ENCODE data around the gene XPO5.

DNA sequence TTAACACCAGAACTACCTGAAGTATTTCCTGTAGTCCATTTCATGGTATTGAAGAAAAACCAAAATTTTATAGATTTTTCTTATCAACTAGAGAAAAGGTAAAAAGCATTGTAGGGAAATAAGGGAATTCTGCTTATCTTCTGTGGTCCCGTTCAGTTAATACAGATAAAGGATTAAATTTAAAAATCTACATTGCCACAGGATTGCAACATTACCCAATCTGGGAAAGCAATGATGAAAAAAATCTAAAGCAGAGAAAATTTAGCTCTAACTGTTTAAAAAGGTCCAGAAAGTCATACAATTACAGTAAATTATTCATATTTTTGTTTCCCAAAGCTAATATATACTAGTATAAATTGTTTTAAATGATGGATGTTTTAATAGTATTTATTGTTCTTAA, 18.1 kb upstream of the XPO5 start:
- TF ChIP-seq, protein P1, sequence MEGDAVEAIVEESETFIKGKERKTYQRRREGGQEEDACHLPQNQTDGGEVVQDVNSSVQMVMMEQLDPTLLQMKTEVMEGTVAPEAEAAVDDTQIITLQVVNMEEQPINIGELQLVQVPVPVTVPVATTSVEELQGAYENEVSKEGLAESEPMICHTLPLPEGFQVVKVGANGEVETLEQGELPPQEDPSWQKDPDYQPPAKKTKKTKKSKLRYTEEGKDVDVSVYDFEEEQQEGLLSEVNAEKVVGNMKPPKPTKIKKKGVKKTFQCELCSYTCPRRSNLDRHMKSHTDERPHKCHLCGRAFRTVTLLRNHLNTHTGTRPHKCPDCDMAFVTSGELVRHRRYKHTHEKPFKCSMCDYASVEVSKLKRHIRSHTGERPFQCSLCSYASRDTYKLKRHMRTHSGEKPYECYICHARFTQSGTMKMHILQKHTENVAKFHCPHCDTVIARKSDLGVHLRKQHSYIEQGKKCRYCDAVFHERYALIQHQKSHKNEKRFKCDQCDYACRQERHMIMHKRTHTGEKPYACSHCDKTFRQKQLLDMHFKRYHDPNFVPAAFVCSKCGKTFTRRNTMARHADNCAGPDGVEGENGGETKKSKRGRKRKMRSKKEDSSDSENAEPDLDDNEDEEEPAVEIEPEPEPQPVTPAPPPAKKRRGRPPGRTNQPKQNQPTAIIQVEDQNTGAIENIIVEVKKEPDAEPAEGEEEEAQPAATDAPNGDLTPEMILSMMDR (IDR thresholded peaks at IDR 0.05) = no peak
- TF ChIP-seq POLR2A (IDR thresholded peaks at IDR 0.05) = no peak
